ENCODE measurements around the gene TMEM94. TPM values are rescaled to one million over a fixed set of nuclear protein-coding genes. Genes with fewer than 3 reads are reported as not detected.
A peak's percentile ranks its signal among the peaks of the same experiment; 100 is the strongest.
"Not testable (repeated sequence)": the region's sequence is repeated elsewhere in the genome, so short reads cannot be mapped to it uniquely, and the experiment has no call there.

TMEM94 gene
- total and polyA plus RNA-seq, 2 of the 13 experiments (the other 11 are each of a cell fraction or from before 2014, with no cell fraction given), result 32.6 to 134 TPM

- TF ChIP-seq, protein P1, sequence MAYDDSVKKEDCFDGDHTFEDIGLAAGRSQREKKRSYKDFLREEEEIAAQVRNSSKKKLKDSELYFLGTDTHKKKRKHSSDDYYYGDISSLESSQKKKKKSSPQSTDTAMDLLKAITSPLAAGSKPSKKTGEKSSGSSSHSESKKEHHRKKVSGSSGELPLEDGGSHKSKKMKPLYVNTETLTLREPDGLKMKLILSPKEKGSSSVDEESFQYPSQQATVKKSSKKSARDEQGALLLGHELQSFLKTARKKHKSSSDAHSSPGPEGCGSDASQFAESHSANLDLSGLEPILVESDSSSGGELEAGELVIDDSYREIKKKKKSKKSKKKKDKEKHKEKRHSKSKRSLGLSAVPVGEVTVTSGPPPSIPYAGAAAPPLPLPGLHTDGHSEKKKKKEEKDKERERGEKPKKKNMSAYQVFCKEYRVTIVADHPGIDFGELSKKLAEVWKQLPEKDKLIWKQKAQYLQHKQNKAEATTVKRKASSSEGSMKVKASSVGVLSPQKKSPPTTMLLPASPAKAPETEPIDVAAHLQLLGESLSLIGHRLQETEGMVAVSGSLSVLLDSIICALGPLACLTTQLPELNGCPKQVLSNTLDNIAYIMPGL (CRISPR knock-in tag; IDR thresholded peaks at IDR 0.05; ENCODE audit: borderline replicate concordance in 1 of 2, low read depth in 1 of 2), result no peak
- TF ChIP-seq, protein P2, sequence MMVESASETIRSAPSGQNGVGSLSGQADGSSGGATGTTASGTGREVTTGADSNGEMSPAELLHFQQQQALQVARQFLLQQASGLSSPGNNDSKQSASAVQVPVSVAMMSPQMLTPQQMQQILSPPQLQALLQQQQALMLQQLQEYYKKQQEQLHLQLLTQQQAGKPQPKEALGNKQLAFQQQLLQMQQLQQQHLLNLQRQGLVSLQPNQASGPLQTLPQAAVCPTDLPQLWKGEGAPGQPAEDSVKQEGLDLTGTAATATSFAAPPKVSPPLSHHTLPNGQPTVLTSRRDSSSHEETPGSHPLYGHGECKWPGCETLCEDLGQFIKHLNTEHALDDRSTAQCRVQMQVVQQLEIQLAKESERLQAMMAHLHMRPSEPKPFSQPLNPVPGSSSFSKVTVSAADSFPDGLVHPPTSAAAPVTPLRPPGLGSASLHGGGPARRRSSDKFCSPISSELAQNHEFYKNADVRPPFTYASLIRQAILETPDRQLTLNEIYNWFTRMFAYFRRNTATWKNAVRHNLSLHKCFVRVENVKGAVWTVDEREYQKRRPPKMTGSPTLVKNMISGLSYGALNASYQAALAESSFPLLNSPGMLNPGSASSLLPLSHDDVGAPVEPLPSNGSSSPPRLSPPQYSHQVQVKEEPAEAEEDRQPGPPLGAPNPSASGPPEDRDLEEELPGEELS (CRISPR knock-in tag; IDR thresholded peaks at IDR 0.05), result no peak
- TF ChIP-seq, protein P3, sequence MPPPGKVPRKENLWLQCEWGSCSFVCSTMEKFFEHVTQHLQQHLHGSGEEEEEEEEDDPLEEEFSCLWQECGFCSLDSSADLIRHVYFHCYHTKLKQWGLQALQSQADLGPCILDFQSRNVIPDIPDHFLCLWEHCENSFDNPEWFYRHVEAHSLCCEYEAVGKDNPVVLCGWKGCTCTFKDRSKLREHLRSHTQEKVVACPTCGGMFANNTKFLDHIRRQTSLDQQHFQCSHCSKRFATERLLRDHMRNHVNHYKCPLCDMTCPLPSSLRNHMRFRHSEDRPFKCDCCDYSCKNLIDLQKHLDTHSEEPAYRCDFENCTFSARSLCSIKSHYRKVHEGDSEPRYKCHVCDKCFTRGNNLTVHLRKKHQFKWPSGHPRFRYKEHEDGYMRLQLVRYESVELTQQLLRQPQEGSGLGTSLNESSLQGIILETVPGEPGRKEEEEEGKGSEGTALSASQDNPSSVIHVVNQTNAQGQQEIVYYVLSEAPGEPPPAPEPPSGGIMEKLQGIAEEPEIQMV (CRISPR knock-in tag; IDR thresholded peaks at IDR 0.05; ENCODE audit: low read depth), result no peak
Observed at GRCh38 chr17:75476752-75477489, 20.5 kb downstream of the TMEM94 start (continued).

- H3K36me3 ChIP-seq (replicated peaks in 1 of 2; ENCODE audit: control insufficient read depth in 1 of 2, insufficient read depth in 2 of 2, low read length in 2 of 2), result peaks cover 17 to 43% of the 10 kb centered on the region in 2 experiments
- H3K79me2 ChIP-seq (ENCODE audit: insufficient read depth, low read length); intact Hi-C loops (cut with micrococcal nuclease; ENCODE audit: unreplicated experiment); H3K9ac ChIP-seq (ENCODE audit: insufficient read depth, low read depth, low read length); BruUV-seq (replicated peaks); H3K27ac ChIP-seq (ENCODE audit: extremely low read length, insufficient read depth, low read length); H3K9me3 ChIP-seq (ENCODE audit: low read length); in situ Hi-C loops (cut with HindIII; ENCODE audit: extremely low pct_ligation_motif_present, low pct_unique_long_range_greater_than_20kb); ATAC-seq; H3K4me3 ChIP-seq (replicated peaks in 1 of 3; ENCODE audit: insufficient read depth in 1 of 3, low read depth in 2 of 3, low read length in 3 of 3); H3K27me3 ChIP-seq (ENCODE audit: control insufficient read depth in 1 of 2, insufficient read depth in 2 of 2, low read length in 2 of 2); H3K4me2 ChIP-seq (ENCODE audit: low read depth, low read length); H2AFZ ChIP-seq (ENCODE audit: low read length); CTCF ChIA-PET (ENCODE audit: low intra/inter-chr PET ratio, low total read pairs); DNase-seq (ENCODE audit: low spot score); TF ChIP-seq SOX6 (IDR thresholded peaks at IDR 0.05); NR2F6 (CRISPR knock-in tag; IDR thresholded peaks at IDR 0.05): not testable (repeated sequence)
- WGBS (ENCODE audit: low lambda C conversion rate), result 66% methylated on average over 9 of the region's 11 CpGs
- POLR2A ChIA-PET, result interaction anchor here (0.6 to 1.2 kb wide), 4 partner anchors 18 to 26 kb away, joined by 3 to 6 read pairs (median 4); partner anchors contain the start of gene TMEM94
- peaks cover 15% of the 10 kb centered on the region for H3K4me1 ChIP-seq (ENCODE audit: insufficient read depth, low read length)
- H4K20me1 ChIP-seq (ENCODE audit: insufficient read depth, low read length), result peaks cover 13% of the 10 kb centered on the region; the same call in 1 of the 2 replicates
- peak; percentile 42 for FAIRE-seq
- peak; percentile 56; the same call in 1 of the 2 replicates for TF ChIP-seq SOX5 (CRISPR knock-in tag; IDR thresholded peaks at IDR 0.05; ENCODE audit: borderline replicate concordance)
- TF ChIP-seq SALL1 (CRISPR knock-in tag; IDR thresholded peaks at IDR 0.05), result peak; percentile 58
- peak; percentile 31; the same call in 1 of the 2 replicates for TF ChIP-seq ZBTB38 (CRISPR knock-in tag; IDR thresholded peaks at IDR 0.05)
- TF ChIP-seq HNF4A (CRISPR knock-in tag; IDR thresholded peaks at IDR 0.05), result peak; percentile 40
- TF ChIP-seq SOX6 (CRISPR knock-in tag; IDR thresholded peaks at IDR 0.05), result peak; percentile 55
- 0 out of 2 replicates have a peak, but pooled peaks have one; percentile 19 for TF ChIP-seq NR2F6 (IDR thresholded peaks at IDR 0.05)
- TF ChIP-seq ZNF746 (CRISPR knock-in tag; IDR thresholded peaks at IDR 0.05), result 0 out of 2 replicates have a peak, but pooled peaks have one; percentile 33
- TF ChIP-seq TFAP4 (IDR thresholded peaks at IDR 0.05; ENCODE audit: borderline replicate concordance, low read depth), result peak; percentile 60; the same call in 1 of the 2 replicates
- peak; percentile 17; the same call in 1 of the 2 replicates for TF ChIP-seq SOX13 (IDR thresholded peaks at IDR 0.05)
- peak in 1 of 2 experiments; percentile 44; a peak in 2 of 4 replicates for TF ChIP-seq SOX13 (CRISPR knock-in tag; conservative IDR thresholded peaks at IDR 0.05 in 1 of 2, IDR thresholded peaks at IDR 0.05 in 1 of 2)
Observed at GRCh38 chr17:75477490-75477862, 21.0 kb downstream of the TMEM94 start.

All from HepG2 (cell line).